MCF 10A (cell line): Measurements from ENCODE around the gene OSBPL2. TPM values are rescaled to one million over a fixed set of nuclear protein-coding genes. Genes with fewer than 3 reads are reported as not detected.

Source experiments
- BruUV-seq: library from RNA; stranded (reverse); fragments of 400-500 nt; replicated peaks from 2 replicates; lab custom pipeline; 2021; lab: Mats Ljungman, UMichigan
- CTCF ChIA-PET: fragments of 300-600 bp; sonication (Branson Sonifier 250); formaldehyde crosslinking; extraction: SDS; loops from one replicate; lab custom pipeline; 2021; ENCODE audit warnings: antibody characterized with exemption, inconsistent platforms; lab: Yijun Ruan, JAX
- POLR2A ChIA-PET: fragments of 300-600, 350-650 bp; sonication (Branson Sonifier 250); formaldehyde crosslinking; extraction: SDS; loops from one replicate; lab custom pipeline; 2020; ENCODE audit warnings: antibody characterized with exemption, inconsistent platforms; lab: Yijun Ruan, JAX
- DNase-seq: peaks from one replicate; pipeline ENCODE4 v3.0.0-alpha.2; 2018; ENCODE audit not compliant: unreplicated experiment
- H3K27ac Mint-ChIP-seq: one replicate; pipeline ENCODE4 v1.8.0; 2022; ENCODE audit warnings: mild to moderate bottlenecking, low read depth, mixed read lengths; ENCODE audit not compliant: unreplicated experiment
- H3K27me3 Mint-ChIP-seq: one replicate; pipeline ENCODE4 v1.8.0; 2022; ENCODE audit warnings: mixed read lengths; ENCODE audit not compliant: insufficient read depth, unreplicated experiment
- H3K36me3 Mint-ChIP-seq: one replicate; pipeline ENCODE4 v1.8.0; 2022; ENCODE audit warnings: mild to moderate bottlenecking, moderate library complexity, mixed read lengths; ENCODE audit not compliant: insufficient read depth, unreplicated experiment
- H3K4me1 Mint-ChIP-seq: one replicate; pipeline ENCODE4 v1.8.0; 2022; ENCODE audit warnings: mixed read lengths; ENCODE audit not compliant: insufficient read depth, unreplicated experiment
- H3K4me3 Mint-ChIP-seq: one replicate; pipeline ENCODE4 v1.8.0; 2022; ENCODE audit warnings: mild to moderate bottlenecking, moderate library complexity, mixed read lengths; ENCODE audit not compliant: unreplicated experiment
- H3K9me3 Mint-ChIP-seq: one replicate; pipeline ENCODE4 v1.8.0; 2022; ENCODE audit warnings: mixed read lengths; ENCODE audit not compliant: unreplicated experiment
- intact Hi-C: fragments of 100-400 bp; cut with micrococcal nuclease; formaldehyde crosslinking; loops from 2 replicates; pipeline ENCODE4 v1.14.1; 2022
- total RNA-seq: library from RNA; stranded (reverse); gene quantifications from 2 replicates; pipeline ENCODE4 v1.2.3, GENCODE V29; 2022
- TF ChIP-seq, protein P1 (sequence below): fragments of 200-600 bp; IDR thresholded peaks from one replicate; pipeline ENCODE4 v1.8.0; 2022; ENCODE audit warnings: antibody characterized with exemption, mild to moderate bottlenecking; ENCODE audit not compliant: unreplicated experiment

OSBPL2 gene
- total RNA-seq, 1 experiment from 2014 or later, result 38.8 TPM

DNA sequence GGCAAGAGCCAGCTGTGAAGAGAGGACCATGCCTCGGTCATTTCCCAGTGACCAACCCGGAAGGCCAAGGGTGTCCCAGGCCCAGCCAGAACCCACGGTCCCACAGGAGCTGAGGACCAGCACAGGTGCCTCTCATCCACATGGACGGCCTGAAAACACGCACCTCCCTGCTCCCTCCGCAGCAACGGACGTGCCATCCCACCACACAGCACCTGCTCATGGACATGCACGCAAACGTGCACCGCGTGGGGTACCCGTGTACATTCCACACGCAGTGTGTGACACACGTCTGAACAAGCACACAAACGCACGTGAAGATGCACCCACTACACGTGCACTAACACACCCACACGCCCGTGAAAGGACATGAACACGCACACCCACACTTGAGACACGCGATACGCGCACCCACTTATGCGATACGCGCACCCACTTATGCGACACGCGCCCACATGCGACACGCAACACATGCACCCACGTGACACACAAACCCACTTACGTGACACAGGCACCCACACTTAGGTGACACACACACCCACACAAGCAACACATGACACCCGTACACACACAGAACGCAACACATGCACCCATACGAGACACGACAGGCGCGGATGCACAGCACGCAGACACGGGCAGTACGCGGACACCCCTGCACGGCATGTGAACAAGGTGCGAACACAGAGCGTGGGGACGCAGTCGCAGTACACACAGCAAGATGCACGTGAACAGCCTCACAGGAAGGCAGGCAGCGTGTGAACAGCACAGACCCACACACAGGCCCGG lies 98.6 kb downstream of the OSBPL2 start:
- no peak overlapping the region for H3K4me3 Mint-ChIP-seq
- TF ChIP-seq, protein P1, sequence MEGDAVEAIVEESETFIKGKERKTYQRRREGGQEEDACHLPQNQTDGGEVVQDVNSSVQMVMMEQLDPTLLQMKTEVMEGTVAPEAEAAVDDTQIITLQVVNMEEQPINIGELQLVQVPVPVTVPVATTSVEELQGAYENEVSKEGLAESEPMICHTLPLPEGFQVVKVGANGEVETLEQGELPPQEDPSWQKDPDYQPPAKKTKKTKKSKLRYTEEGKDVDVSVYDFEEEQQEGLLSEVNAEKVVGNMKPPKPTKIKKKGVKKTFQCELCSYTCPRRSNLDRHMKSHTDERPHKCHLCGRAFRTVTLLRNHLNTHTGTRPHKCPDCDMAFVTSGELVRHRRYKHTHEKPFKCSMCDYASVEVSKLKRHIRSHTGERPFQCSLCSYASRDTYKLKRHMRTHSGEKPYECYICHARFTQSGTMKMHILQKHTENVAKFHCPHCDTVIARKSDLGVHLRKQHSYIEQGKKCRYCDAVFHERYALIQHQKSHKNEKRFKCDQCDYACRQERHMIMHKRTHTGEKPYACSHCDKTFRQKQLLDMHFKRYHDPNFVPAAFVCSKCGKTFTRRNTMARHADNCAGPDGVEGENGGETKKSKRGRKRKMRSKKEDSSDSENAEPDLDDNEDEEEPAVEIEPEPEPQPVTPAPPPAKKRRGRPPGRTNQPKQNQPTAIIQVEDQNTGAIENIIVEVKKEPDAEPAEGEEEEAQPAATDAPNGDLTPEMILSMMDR, result no peak
- ChIA-PET POLR2A (interaction anchor here (0.6 kb wide), 3 partner anchors 30 to 49 kb away, joined by 3 read pairs; partner anchors contain the start of gene LAMA5), CTCF (interaction anchor here (0.6 to 1.4 kb wide), 2 partner anchors 46 to 133 kb away, joined by 3 to 4 read pairs; no protein-coding TSS in a partner anchor)
- no peaks in the 10 kb centered on the region for H3K4me1 Mint-ChIP-seq
- no TSS peak for BruUV-seq
- H3K9me3 Mint-ChIP-seq, result no peaks in the 10 kb centered on the region
- H3K27ac Mint-ChIP-seq, result no peak overlapping the region
- intact Hi-C loops, result no loop called here
- H3K36me3 Mint-ChIP-seq, result peaks cover 80% of the 10 kb centered on the region
- no peak for DNase-seq
- no peaks in the 10 kb centered on the region for H3K27me3 Mint-ChIP-seq

DNA sequence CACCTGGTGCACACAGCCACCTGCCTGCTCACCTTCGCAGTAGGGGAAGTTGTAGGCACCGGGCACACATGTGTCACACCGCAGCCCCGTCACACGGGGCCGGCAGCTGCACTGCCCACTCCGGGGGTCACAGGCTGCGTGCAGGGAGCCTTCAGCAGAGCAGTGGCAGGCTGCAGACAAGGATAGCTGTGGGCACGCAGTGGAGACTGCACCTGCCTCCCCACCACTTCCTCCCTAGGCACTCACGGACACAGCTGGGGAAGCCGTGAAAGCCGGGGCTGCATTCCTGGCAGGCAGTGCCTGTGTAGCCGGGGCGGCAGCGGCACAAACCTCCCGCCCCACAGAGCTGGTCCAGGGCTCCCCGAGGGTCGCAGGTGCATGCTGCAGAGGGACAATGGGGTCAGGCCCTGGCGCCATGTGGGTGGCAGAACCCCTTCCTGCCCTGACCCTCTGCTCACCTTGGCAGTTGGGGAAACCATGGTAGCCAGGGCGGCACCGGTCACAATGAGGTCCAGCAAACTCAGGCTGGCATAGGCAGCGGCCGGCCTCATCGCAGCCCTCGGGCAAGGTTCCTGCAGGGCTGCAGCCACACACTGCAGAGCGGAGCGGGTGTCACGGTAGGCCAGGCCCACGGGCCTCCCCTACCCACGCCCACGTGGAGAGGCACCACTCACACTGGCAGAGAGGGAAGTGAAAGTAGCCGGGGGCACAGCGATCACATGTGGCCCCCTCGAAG lies 99.4 kb downstream of the OSBPL2 start:
- H3K36me3 Mint-ChIP-seq, result peaks cover 82% of the 10 kb centered on the region
- intact Hi-C loops, result no loop called here
- CTCF ChIA-PET, result interaction anchor here (0.6 to 1.4 kb wide), 3 partner anchors 13 to 45 kb away, joined by 3 to 4 read pairs (median 3); no protein-coding TSS in a partner anchor
- DNase-seq, result no peak
- TF ChIP-seq, protein P1, result no peak
- POLR2A ChIA-PET, result no interaction called here
- TSS peak; percentile 27 for BruUV-seq
- no peaks in the 10 kb centered on the region for H3K27me3 Mint-ChIP-seq
- H3K27ac Mint-ChIP-seq, result no peak overlapping the region
- no peaks in the 10 kb centered on the region for H3K9me3 Mint-ChIP-seq
- H3K4me3 Mint-ChIP-seq, result no peak overlapping the region
- H3K4me1 Mint-ChIP-seq, result no peaks in the 10 kb centered on the region

DNA sequence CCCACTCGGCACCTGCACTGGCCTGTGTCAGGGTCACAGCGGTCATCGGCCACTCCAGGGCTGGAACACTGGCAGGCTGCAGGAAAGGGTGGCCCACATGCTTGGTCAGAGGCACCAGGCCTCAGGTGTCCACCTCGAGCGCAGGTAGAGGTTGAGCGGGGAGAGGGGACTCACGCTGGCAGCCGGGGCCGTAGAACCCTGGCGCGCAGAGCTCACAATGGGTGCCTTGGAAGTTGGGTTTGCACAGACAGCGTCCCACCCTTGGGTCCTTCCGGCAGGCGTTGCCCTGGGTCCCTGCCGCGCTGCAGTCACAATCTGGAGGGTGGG lies 99.9 kb downstream of the OSBPL2 start:
- intact Hi-C loops, result no loop called here
- H3K9me3 Mint-ChIP-seq, result no peaks in the 10 kb centered on the region
- H3K27me3 Mint-ChIP-seq, result no peaks in the 10 kb centered on the region
- no TSS peak for BruUV-seq
- TF ChIP-seq, protein P1, result no peak
- CTCF ChIA-PET, result interaction anchor here (0.6 to 1.4 kb wide), 4 partner anchors 12 to 47 kb away, joined by 3 to 4 read pairs (median 3); no protein-coding TSS in a partner anchor
- no peak for DNase-seq
- H3K4me1 Mint-ChIP-seq, result no peaks in the 10 kb centered on the region
- peaks cover 87% of the 10 kb centered on the region for H3K36me3 Mint-ChIP-seq
- no peak overlapping the region for H3K4me3 Mint-ChIP-seq
- POLR2A ChIA-PET, result interaction anchor here (1.3 to 4.2 kb wide), 3 partner anchors 9 to 40 kb away, joined by 4 to 23 read pairs (median 16); no protein-coding TSS in a partner anchor
- no peak overlapping the region for H3K27ac Mint-ChIP-seq

DNA sequence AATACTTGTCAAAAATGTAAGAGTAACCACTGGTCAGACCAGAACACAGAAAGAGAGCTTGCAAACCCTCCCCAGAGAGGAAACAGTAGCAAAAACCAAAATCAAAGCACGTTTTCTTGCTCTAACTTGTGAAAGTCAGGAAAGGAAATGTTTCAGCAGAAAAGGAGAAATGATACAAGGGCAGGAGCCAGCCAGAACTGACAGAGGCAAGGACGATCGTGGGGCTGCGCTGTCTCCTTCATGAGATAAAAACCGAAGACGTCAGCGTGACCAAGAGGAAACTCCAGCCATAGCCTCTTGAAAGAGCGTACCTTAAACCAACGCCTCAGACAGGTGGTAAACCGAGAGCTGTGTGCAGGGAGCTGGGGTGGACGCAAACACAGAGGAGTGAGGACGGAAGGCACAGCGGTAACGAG lies 101.3 kb downstream of the OSBPL2 start:
- TF ChIP-seq, protein P1, result no peak
- H3K27ac Mint-ChIP-seq, result no peak overlapping the region
- BruUV-seq, result no TSS peak
- no peaks in the 10 kb centered on the region for H3K27me3 Mint-ChIP-seq
- intact Hi-C loops, result no loop called here
- no peaks in the 10 kb centered on the region for H3K4me1 Mint-ChIP-seq
- no peak overlapping the region for H3K4me3 Mint-ChIP-seq
- no peaks in the 10 kb centered on the region for H3K9me3 Mint-ChIP-seq
- DNase-seq, result no peak
- ChIA-PET POLR2A (interaction anchor here (0.6 to 4.2 kb wide), 15 partner anchors 9 to 48 kb away, joined by 3 to 23 read pairs (median 4); partner anchors contain the start of genes LAMA5 and RPS21), CTCF (interaction anchor here (0.6 to 1.1 kb wide), 3 partner anchors 11 to 81 kb away, joined by 3 read pairs; no protein-coding TSS in a partner anchor)
- peaks cover 97% of the 10 kb centered on the region for H3K36me3 Mint-ChIP-seq
